Stimulated activated naive CD8-positive, alpha-beta T cell treated with anti-CD3 and anti-CD28 coated beads, Interleukin-15, Interleukin-2, amounts not matched to agents 100 U/mL and 50 U/mL, for 24 hours (primary cell): ENCODE results near the gene AFF1.
"Not testable (repeated sequence)": the region's sequence is repeated elsewhere in the genome, so short reads cannot be mapped to it uniquely, and the experiment has no call there.

ENCODE experiments used
- ATAC-seq: fragments of 150-1000 bp; cut with Tn5 transposase; one replicate; pipeline ENCODE4 v1.10.0; 2021
- DNase-seq: peaks from one replicate; pipeline ENCODE4 v3.0.0; 2021

Gene AFF1

DNA sequence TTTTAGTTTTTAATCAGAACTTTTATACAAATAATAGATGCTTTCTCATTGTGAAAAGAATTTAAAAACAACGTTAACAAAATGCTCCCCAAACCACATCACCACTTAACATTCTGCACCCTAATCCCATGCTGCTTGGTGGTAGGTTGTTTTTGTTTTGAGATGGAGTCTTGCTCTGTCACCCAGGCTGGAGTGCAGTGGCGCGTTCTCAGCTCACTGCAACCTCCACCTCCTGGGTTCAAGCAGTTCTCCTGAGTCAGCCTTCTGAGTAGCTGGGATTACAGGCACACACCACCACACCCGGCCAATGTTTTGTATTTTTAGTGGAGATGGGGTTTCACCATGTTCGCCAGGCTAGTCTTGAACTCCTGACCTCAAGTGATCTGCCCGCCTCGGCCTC, 102.4 kb downstream of the AFF1 start:
- not testable (repeated sequence) for DNase-seq

DNA sequence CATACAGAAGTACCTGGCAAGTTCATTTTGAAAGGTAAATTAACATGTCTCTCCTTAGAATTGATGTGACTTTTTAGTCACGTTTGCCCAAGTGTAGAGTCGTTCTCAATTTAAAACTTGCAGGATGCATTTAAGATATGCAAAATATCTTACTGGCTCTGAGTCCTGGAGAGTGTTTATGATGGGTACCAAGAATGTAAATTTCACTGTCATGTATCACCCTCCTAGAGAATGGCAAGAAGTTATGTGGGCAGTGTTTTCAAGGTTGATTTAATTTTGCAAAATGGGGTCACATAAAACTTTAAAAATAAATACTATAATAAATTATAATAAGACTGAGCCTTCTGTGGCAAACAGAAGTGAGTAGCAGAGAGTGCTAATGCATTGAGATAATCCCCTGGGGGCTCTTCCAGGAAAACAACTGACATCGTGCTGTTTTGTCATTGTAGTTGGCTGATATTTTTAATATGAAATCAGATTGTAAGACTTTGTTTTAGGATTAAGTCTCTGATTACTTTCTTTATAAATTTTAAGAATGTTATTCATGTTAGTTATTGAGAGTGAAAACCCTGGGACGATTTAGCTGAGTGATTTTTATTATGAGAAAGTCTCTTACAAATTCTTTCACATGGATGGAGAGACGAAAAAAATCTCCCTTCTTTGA, 103.0 kb downstream of the AFF1 start:
- ATAC-seq = no peak

More for the DNA sequence above, 102.4 kb downstream of the AFF1 start:
- ATAC-seq = not testable (repeated sequence)

DNA sequence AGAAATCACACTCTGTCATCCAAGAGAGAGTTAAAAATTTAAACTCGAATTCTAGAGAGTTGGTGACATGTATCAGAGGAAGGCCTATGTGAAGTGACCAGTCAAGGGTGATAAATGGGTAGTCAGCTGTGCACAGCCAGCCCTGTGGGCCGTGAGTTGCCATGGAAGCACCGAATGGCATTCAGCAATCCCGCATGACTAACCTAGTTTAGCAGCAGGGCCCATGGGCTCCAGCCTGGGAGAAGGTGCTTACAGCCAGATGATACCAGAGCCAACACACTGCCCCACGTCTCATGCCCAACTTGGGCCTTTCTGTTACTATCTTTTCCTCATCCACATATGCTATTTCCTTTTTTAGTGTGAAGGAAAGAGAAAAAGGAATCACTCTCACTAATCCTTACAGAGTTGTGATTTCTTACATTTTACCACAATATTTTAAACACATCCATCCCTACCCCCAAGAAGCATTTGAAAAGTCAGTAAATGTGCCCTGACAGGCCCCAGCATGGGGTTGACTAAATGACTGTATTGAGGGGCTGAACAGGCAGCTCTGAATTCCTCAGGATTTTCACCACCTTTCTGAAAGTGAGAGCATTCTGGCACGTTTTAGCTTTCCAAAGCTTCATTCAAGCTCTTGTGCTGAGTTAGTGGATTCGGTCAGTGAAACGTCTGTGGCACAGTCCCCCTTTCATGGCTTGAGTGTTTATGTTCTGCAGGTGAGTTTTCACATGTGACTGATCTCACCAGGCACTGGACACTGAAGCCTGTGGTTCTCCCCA, 104.2 kb downstream of the AFF1 start:
- DNase-seq = no peak
- ATAC-seq = no peak

More for the DNA sequence above, 103.0 kb downstream of the AFF1 start:
- DNase-seq = no peak

DNA sequence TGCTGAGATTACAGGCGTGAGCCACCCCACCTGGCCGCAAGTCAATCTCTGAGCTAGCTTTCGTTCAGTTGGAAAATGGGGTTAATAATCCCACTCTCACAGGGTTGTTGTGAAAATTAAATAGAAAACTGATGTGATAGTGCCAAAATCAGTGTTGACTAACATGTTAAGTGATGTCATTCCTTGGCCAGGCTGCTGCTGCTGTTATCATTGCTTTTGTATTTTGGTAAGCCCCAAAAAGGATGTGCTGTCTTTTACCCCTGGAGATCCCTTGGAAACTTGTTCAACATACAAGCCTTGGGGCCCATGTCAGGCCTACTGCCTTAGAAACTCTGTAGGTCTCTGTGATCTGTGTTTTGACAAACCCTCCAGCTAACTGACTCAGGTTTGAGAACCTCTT, 106.3 kb downstream of the AFF1 start:
- DNase-seq = no peak
- ATAC-seq = no peak

DNA sequence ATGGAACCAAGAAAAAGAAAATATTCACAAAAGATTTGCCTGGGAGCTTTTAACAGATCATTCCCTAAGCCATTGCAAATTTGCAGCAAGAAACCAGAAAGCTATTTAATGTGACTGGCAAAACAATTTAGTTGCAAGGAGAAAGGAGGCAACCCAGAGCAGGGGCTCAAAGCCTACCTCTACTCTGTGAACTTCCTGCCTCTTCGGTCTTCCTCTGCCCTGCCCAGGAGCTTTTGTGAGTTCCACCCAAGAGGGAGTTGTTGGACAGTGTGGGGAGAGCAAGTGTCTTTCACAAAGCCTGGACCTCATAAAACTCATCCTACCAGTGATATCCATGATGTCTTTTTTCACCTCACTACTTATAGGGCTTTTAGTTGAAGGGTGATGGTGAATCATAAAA, 107.4 kb downstream of the AFF1 start:
- DNase-seq (no peak), ATAC-seq (no peak)

DNA sequence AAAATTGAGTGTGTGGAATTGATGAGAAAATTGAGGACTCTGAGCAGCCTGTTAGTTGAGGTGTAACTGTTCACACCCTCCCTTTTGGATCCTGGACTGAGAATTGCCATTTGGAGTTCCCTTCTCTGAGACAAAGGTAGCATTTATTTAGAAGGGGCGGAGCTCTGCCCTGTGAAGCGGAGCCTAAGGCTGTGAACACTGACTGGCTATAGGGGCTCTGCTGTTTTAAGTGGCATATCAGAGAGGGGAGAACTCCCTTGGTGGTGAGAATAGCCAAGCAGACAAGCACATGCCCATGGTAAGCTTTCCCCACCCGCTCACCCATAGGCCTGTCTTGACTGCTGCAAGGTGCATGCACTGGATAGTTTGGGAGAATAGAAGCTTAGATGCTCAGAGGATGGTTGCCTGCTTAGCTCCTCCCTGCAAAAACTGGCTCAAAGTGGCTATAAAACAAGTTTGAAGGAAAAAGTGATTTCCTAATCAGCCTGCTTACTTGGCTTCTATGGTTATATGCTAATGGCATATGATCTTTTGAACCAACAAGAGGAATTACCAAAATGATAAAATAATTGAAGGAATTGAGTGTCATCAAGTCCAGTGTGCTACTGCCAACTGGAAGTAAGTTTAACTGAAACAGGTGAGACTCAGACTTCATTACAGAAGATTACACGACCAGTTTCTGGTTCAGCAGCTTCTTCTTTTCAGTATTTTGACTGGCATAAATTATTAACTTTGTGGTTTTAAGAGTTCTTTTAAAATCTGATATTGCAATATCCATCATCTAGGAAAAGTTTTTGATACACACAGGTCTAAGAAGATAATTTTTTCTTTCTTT, 108.4 kb downstream of the AFF1 start:
- peak; percentile 61 for ATAC-seq
- DNase-seq = no peak

DNA sequence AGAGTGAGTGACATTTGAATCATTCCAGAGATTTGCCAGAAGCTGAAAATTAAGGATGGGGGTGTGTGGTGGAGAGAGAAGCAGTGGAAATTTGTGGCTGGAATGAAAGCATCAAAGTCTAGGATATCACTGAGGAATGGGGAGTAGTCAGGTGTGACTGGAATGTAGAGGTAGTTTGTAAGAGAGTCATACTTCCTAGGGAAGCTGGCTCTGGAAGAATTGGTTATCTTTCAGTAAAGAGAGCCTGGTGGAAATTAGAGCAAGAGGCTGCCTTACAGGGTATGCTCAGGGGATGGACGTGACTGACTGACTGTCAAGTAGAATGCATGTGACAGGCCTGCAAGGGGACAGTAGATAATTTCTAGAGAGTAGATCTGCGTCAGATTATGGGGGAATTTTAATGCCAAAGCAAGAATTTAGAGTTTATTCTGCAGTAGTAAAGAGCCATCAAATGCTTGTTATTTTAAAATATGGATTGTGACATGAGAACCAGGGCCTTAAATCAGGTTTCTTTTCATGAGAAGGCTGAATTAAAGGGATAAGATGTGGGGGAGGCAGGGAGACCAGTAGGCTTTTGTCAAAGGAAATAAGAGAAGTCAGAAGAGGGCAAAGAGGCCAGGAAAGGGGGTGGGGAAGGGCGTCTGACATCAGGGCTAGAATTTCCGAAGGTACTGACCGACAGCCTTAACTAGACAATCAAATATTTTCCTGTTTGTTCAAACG, 109.9 kb downstream of the AFF1 start:
- DNase-seq = no peak

DNA sequence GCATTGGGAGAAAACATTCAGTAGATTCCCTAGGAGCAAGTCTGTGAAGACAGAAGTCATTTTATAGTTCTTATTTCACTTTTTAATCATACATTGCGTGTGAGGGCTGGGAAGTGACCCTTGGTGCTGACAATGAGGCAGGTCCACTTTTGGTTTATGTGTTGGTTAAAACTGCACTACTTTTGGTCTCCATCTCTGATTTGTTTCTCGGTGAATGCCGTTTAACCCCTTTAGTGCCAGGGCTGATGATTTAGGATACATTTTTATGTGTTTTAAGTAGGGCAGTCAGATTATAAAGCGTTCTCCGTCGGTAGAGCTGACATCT, 110.4 kb downstream of the AFF1 start:
- no peak for ATAC-seq
- DNase-seq = no peak

More for the DNA sequence above, 109.9 kb downstream of the AFF1 start:
- no peak for ATAC-seq

DNA sequence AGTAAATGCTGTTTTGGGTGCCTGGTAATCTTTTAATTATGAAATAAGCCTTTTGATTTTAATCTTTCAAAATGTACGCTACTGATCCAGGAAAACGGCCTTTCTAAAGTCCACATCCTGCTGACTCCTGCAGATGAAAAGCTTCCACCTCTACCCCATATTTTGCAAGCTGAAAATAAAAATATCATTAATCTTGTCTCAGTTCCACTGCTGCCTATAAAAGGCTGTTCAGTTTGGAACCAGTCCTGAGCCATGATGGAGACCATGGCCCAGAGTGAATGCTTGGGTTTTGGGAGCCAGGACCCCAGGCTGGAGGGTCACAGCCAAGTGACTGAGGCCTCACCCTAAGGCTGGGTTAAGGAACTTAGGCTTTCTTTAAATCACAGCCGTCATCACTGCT, 110.8 kb downstream of the AFF1 start:
- ATAC-seq (no peak), DNase-seq (no peak)

DNA sequence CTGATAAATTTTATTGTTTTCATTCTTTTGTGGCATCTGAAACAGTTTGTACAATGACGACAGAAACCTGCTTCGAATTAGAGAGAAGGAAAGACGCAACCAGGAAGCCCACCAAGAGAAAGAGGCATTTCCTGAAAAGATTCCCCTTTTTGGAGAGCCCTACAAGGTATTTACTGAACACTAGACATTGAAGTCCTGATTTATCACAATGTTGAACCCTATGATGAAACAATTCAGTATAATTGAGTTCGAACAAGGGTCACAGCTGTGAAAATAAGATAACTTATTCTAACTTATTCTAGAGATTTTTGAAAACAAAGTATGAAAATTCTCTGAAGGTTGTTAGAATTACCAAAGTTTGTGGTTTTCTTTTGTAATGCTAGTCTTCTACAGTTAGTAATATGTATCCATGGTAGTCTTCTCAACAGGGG, 111.3 kb downstream of the AFF1 start:
- no peak for DNase-seq

DNA sequence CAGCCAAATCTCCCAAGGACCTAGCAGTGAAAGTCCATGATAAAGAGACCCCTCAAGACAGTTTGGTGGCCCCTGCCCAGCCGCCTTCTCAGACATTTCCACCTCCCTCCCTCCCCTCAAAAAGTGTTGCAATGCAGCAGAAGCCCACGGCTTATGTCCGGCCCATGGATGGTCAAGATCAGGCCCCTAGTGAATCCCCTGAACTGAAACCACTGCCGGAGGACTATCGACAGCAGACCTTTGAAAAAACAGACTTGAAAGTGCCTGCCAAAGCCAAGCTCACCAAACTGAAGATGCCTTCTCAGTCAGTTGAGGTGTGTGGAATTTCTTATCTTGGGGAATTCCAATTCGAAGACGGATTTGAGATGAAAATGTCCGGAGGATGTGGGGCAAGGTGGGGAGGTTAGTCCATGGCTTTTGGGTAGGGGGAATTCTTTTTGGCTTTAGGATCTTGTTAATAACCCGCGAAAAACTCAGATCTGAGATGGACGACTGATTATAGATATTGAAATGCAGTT, 112.5 kb downstream of the AFF1 start:
- ATAC-seq = no peak
- no peak for DNase-seq

More for the DNA sequence above, 111.3 kb downstream of the AFF1 start:
- no peak for ATAC-seq

DNA sequence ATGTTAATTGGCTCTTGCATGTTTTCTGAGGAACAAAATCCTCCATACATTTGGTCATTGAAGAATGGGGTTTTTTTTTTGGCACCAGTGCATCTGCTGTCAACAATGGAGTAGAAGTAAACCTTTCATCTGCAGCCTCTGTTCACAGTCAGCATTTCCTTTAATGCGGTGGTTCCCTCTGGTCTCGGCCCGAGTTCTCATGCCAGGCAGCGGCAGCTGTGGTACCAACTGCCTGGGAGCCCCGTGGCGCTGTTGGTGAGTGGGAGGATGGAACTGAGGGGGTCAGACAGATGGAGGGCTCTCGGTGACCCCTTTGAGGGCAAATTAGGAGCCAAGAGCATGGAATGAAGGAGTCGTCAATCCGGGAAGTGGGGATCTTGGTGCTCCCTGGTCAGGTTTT, 114.7 kb downstream of the AFF1 start:
- DNase-seq = no peak
- peak; percentile 25 for ATAC-seq

DNA sequence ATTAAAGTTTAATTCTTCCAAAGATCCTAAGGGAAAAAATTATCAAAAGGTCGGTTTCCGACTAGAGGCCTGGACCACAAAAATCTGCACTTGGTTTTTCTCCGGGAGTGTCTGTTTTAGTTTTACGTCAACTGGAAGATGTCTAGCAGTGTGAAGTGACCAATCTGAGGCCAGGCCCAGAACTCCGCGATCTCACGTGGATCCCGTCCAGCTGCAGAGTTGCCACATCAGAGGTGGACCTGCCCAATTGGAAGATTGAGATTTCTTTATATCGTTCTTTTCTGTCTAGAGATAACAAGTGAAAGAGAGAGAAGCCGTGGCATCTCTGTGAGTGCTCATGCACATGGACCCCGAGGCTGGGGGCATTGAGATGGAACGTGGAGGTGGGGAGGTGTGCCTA, 115.8 kb downstream of the AFF1 start:
- no peak for DNase-seq
- no peak for ATAC-seq

DNA sequence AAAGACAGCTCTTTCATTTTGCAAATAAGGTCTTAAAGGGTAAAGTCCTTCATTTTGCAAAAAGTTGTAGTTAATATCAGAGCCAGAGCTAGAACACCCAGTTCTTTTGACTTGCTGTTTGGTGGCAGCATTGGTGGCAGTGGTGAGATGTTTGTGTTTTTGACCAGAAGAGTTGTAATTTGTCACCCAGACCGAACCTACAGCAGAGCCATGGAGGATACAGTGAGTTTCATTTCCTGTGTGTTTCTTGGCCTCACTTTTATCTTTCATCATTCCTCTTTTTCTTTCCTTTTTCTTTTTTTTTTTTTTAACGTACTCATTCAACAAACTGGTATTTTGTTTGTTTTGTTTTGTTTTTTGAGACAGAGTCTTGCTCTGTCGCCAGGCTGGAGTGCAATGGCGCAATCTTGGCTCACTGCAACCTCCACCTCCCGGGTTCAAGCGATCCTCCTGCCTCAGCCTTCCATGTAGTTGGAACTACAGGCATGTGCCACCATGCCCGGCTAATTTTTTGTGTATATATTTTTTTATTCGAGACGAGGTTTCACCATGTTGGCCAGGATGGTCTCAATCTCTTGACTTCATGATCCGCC, 116.4 kb downstream of the AFF1 start:
- ATAC-seq (no peak), DNase-seq (no peak)

DNA sequence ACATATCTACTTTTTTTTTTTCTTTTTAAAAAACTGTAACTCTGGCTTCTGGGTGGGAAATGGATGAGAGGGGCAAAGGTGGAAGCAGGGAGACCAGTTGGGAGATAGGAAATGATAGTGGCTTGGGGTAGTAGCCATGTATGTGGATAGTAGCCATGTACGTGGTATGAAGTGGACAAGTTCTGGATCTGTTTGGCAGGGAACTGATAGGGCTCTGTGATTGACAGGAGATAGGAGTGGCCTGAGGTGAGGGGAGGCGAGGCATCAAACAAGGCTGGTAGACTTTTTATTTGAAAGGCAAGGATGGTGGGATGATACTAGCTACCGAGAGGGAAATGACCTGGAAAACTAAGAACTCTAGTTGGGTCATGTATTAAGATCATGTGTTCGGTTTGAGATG, 117.8 kb downstream of the AFF1 start:
- DNase-seq (no peak), ATAC-seq (no peak)

DNA sequence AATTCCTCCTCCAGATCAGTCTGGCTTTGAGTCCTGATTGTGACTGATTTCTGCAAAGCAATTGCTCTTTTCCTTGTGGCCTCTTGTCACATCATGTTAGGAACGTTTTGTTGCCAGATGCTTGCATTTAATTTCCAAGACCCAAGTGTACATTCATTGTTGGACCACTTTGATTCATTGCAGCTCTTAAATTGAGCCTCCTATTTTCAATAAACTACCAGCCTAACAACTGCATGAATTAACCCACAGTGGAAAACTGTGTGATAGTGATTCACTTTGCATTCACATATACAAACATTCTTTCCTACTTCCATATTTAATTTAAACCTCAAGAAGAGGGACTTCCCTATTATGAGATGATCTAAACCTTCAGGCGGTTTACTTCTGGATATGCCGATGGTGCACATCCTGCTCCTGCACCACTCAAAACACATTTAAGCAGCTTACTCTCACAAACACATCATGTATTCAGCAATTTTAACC, 118.4 kb downstream of the AFF1 start:
- peak; percentile 88 for ATAC-seq
- DNase-seq = no peak

DNA sequence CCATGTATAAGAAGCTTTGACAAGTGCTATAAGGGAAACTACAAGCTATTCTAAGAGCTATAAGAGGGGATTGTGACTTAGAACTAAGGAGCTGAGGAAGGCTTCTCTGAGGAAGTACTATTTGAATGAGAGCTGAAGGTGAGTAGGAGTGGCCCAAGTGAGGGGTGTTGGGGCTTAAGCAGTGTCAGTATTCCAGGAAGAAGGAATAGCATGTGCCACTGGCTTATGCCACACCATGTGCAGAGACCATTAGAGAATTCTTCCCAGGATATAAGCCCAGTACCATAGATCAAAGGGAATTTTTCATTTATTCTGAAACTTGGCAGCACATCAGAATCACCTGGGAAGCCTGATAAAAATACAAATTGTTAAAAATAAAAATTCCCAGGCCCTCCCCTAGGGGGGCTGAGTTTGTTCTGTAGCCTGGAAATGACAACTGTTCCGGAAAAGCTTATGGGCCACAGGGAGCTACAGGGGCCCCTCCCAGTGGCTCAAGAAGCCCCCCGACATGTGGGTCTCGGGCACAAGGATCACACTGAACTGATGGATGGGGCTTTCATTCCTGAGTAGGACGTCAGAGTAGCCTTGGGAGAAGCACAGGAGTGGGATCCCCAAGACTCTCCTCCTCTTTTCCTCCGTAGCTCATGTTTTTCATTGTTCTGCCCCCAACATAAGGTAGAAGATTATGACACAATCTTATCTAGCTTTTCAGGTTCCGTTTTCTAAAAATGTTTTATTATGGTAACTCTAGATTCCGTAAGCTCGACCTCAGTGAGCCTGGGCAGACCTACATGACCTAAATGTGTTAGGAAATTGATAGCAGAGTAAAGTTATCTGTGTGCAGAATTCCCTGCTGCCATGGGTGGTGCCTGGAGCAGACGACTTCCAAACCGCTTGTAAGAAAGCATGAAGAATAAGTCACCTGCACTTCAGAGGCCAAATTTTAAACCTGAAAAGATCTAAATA, 119.3 kb downstream of the AFF1 start:
- DNase-seq = no peak
- no peak for ATAC-seq

DNA sequence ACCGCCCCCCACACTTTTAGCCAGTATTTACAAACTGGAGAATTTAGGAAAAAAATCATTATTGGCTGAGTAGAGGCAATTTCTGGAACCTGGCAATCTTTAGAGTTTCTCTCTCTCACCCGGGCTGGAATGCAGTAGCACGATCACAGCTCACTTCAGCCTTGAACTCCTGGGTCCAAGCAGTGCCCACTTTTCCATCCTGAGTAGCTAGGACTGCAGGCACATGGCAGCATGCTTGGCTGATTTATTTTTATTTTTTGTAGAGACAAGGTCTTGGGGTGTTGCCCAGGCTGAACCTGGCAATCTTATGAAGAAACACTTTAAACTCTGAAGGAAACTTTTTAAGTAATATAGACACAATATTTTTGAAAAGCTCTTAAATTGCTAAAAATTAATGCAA, 120.1 kb downstream of the AFF1 start:
- ATAC-seq (no peak), DNase-seq (no peak)

DNA sequence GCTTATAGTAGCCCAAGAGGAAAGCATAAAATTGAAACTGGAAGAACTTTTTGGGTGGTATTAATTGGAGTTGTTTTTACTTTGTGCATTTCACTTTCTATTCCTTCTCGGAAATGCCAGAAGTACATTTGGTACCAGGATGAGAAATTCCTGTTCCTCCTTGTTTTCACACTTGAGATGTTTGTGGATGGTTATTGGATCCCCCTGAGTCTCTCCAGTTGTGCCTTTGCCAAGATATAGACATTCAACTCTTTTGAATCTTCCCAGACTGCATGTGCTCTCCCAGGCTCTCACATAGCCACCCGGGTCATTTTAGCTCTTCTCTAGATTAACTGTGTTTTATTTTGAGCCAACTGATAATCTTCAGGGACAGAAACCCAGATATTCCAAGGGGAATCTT, 120.5 kb downstream of the AFF1 start:
- ATAC-seq = no peak

DNA sequence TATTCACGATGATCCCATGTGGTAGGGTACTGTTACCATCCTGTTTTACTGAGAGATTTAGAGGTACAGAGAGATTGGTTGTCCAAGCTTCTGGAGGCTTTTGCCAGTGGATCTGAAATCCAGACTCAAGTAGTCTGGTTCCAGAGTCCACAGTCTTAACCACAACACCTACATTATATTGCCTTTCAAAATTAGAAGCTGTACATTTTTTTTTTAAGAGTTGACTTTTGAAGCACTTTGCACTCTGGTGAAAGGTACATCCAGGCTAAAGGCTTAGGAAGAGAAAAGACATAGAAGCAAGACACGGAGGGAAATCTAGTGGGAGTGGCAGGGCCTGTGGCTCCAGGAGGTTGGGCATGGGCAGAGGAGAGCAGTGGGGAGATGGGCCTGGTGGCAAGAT, 122.1 kb downstream of the AFF1 start:
- ATAC-seq (no peak), DNase-seq (no peak)

More for the DNA sequence above, 120.5 kb downstream of the AFF1 start:
- DNase-seq = no peak
